SK-N-MC (cell line): ENCODE data around the gene C3orf62.

Source experiments
- EZH2 ChIP-seq: fragments of 200-600 bp; sonication (generic); IDR thresholded peaks from one replicate; pipeline ENCODE4 v1.6.1; 2017; ENCODE audit warnings: antibody characterized with exemption
- POLR2AphosphoS5 ChIP-seq: IDR thresholded peaks from 2 replicates; pipeline ENCODE4 v1.6.1; 2012; ENCODE audit warnings: mild to moderate bottlenecking, low read depth, low read length, borderline replicate concordance

- TF ChIP-seq POLR2AphosphoS5 (no peak), EZH2 (no peak)
Measured at GRCh38 chr3:49278548-49278947, 1.5 kb upstream of the C3orf62 start.
